GM12878 (cell line): ENCODE data around the gene KCNG3. TPM values are rescaled to one million over a fixed set of nuclear protein-coding genes. Genes with fewer than 3 reads are reported as not detected.

Source experiments
- ATAC-seq: fragments of 200-7000 bp; cut with Tn5 transposase; 3 replicates; pipeline ENCODE4 v1.9.1; 2020; ENCODE audit warnings: mild to moderate bottlenecking, moderate library complexity
- BruUV-seq: library from RNA; stranded (reverse); fragments of 400-500 nt; replicated peaks from 2 replicates; lab custom pipeline; 2021; lab: Mats Ljungman, UMichigan
- CTCF ChIA-PET: fragments of 300-600 bp; sonication (Branson Sonifier 250); formaldehyde crosslinking; extraction: SDS; loops from one replicate; lab custom pipeline; 2021; ENCODE audit warnings: inconsistent platforms; lab: Yijun Ruan, JAX
- POLR2A ChIA-PET: fragments of 350-600 bp; formaldehyde crosslinking; extraction: SDS; loops from one replicate; lab custom pipeline; 2021; ENCODE audit warnings: inconsistent platforms; lab: Charles Lee
- RAD21 ChIA-PET: fragments of 300-600 bp; sonication (Branson Sonifier 250); formaldehyde crosslinking; loops from one replicate; lab custom pipeline; 2023; ENCODE audit warnings: antibody characterized with exemption; ENCODE audit not compliant: unreplicated experiment; lab: Charles Lee
- SMC1A ChIA-PET: fragments of 300-600 bp; sonication (Branson Sonifier 250); formaldehyde crosslinking; loops from one replicate; lab custom pipeline; 2023; ENCODE audit not compliant: unreplicated experiment, uncharacterized antibody; lab: Charles Lee
- DNase-seq: peaks from one replicate; pipeline ENCODE4 v3.0.0-alpha.2; 2011; ENCODE audit warnings: low read depth, low spot score
- FAIRE-seq: peaks from 3 replicates; lab custom pipeline; 2011; peaks lifted over from hg19 to GRCh38; lab: Jason Lieb, UNC
- H2AFZ ChIP-seq: 2 replicates; pipeline ENCODE4 v1.6.0; 2011; ENCODE audit warnings: low read depth, low read length, control low read depth; ENCODE audit not compliant: control insufficient read depth
- H3K27ac ChIP-seq: 2 replicates; pipeline ENCODE4 v1.5.1; 2011; ENCODE audit warnings: control low read depth; ENCODE audit not compliant: control insufficient read depth, insufficient read depth
- H3K27me3 ChIP-seq, 2 experiments: replicated peaks in 1 of 2; 2 replicates each; pipeline versions ENCODE4 v1.6.0 to v1.6.1; 2011; ENCODE audit warnings: low read length in 1 of 2; ENCODE audit not compliant: control insufficient read depth in 2 of 2, insufficient read depth in 2 of 2
- H3K36me3 ChIP-seq, 2 experiments: 2 replicates each; pipeline ENCODE4 v1.5.1; 2011; ENCODE audit warnings: low read length in 1 of 2; ENCODE audit not compliant: control insufficient read depth in 2 of 2, insufficient read depth in 2 of 2
- H3K4me1 ChIP-seq: 2 replicates; pipeline ENCODE4 v1.6.1; 2011; ENCODE audit warnings: mild to moderate bottlenecking, low read length, moderate library complexity, mixed read lengths; ENCODE audit not compliant: control insufficient read depth, insufficient read depth
- H3K4me2 ChIP-seq: 2 replicates; pipeline ENCODE4 v1.6.0; 2011; ENCODE audit warnings: control low read depth; ENCODE audit not compliant: control insufficient read depth, insufficient read depth
- H3K4me3 ChIP-seq: fragments of 200-600 bp; sonication (generic); 2 replicates; pipeline ENCODE4 v1.5.1; 2016
- H3K79me2 ChIP-seq: 2 replicates; pipeline ENCODE4 v1.6.0; 2011; ENCODE audit warnings: low read length; ENCODE audit not compliant: control insufficient read depth, insufficient read depth
- H3K9ac ChIP-seq: 2 replicates; pipeline ENCODE4 v1.8.0; 2011; ENCODE audit warnings: low read length, control low read depth, mixed read lengths; ENCODE audit not compliant: control insufficient read depth, insufficient read depth
- H3K9me3 ChIP-seq: replicated peaks from 3 replicates; pipeline ENCODE4 v1.5.1; 2011; ENCODE audit warnings: mild to moderate bottlenecking, low read length; ENCODE audit not compliant: control insufficient read depth, insufficient read depth
- H4K20me1 ChIP-seq: 2 replicates; pipeline ENCODE4 v1.6.0; 2011; ENCODE audit not compliant: control insufficient read depth, insufficient read depth
- BCL11A ChIP-seq: IDR thresholded peaks from 2 replicates; pipeline ENCODE4 v1.6.1; 2011; ENCODE audit warnings: low read depth, low read length
- CHD1 ChIP-seq: IDR thresholded peaks from 2 replicates; pipeline ENCODE4 v1.6.1; 2012; ENCODE audit warnings: low read depth, low read length, improper control_type of control experiment
- HCFC1 ChIP-seq: fragments of 150-350 bp; IDR thresholded peaks from 2 replicates; pipeline ENCODE4 v1.6.1; 2014; ENCODE audit warnings: low read length
- IKZF2 ChIP-seq, 2 experiments: fragments of 450-650 bp; IDR thresholded peaks; 2 replicates each; pipeline ENCODE4 v1.6.1; 2017; ENCODE audit warnings: mild to moderate bottlenecking in 2 of 2, moderate library complexity in 2 of 2
- JUND ChIP-seq: IDR thresholded peaks from 2 replicates; pipeline ENCODE4 v1.6.1; 2012; ENCODE audit warnings: low read depth, mild to moderate bottlenecking, low read length, improper control_type of control experiment, moderate library complexity
- MEF2B ChIP-seq: fragments of 450-650 bp; IDR thresholded peaks from 2 replicates; pipeline ENCODE4 v1.6.1; 2018; ENCODE audit warnings: mild to moderate bottlenecking, moderate library complexity; ENCODE audit not compliant: partially characterized antibody, poor library complexity, severe bottlenecking
- MTA2 ChIP-seq: fragments of 450-650 bp; IDR thresholded peaks from 2 replicates; pipeline ENCODE4 v1.6.1; 2016; ENCODE audit warnings: low read depth, mild to moderate bottlenecking, moderate library complexity
- NBN ChIP-seq: fragments of 450-650 bp; IDR thresholded peaks from 2 replicates; pipeline ENCODE4 v1.6.1; 2016
- NFXL1 ChIP-seq: fragments of 450-650 bp; IDR thresholded peaks from 2 replicates; pipeline ENCODE4 v1.6.1; 2017; ENCODE audit warnings: antibody characterized with exemption, mild to moderate bottlenecking, borderline replicate concordance
- POLR2AphosphoS5 ChIP-seq: IDR thresholded peaks from 2 replicates; pipeline ENCODE4 v1.6.1; 2011; ENCODE audit warnings: mild to moderate bottlenecking, low read length, inconsistent platforms
- RFX5 ChIP-seq: IDR thresholded peaks from 2 replicates; pipeline ENCODE4 v1.6.1; 2011; ENCODE audit warnings: low read depth, low read length, improper control_type of control experiment
- SIN3A ChIP-seq: IDR thresholded peaks from 2 replicates; pipeline ENCODE4 v1.6.1; 2012; ENCODE audit warnings: low read depth, low read length, improper control_type of control experiment
- SMARCA5 ChIP-seq: fragments of 450-650 bp; IDR thresholded peaks from 2 replicates; pipeline ENCODE4 v1.6.1; 2017; ENCODE audit warnings: mild to moderate bottlenecking
- WRNIP1 ChIP-seq: IDR thresholded peaks from 2 replicates; pipeline ENCODE4 v1.6.1; 2011; ENCODE audit warnings: low read depth, low read length, improper control_type of control experiment, borderline replicate concordance
- WGBS: methylation state at CpG from one replicate; pipeline ENCODE4 v1.1.6; 2016; ENCODE audit warnings: low lambda C conversion rate; ENCODE audit not compliant: insufficient replicate concordance, insufficient coverage; ENCODE audit errors: missing lambda C conversion rate; 5-methylcytosine and 5-hydroxymethylcytosine counted together
- in situ Hi-C: fragments of 300-500 bp; cut with MboI; formaldehyde crosslinking; loops from 9 replicates; pipeline ENCODE4 v1.14.3; 2018; ENCODE audit warnings: mixed read lengths
- intact Hi-C: fragments of 100-400 bp; cut with micrococcal nuclease; formaldehyde crosslinking; loops from one replicate; pipeline ENCODE4 v1.14.2; 2022; ENCODE audit not compliant: unreplicated experiment
- polyA plus RNA-seq, 11 experiments: library from polyadenylated mRNA; depleted of rRNA in 4 of 11; unstranded in 6 of 11; stranded (reverse) in 5 of 11; fragments of >200 nt; fragmentation: Nextera tagmentation in 4 of 11; fragmentation: Illumina TruSeq in 1 of 11; extraction: Ambion mirVana in 4 of 11; extraction: Trizol in 1 of 11; gene quantifications; 1 replicate in 1 of 11; 2 replicates in 10 of 11; pipeline versions ENCODE4 v1.2.1 to v1.2.3, GENCODE V29; 2011 to 2016; ENCODE audit warnings: inconsistent platforms in 2 of 11, missing spikeins in 2 of 11, low read depth in 1 of 11
- total RNA-seq, 4 experiments: library from RNA; depleted of rRNA in 3 of 4; stranded (reverse); fragments of >200 nt in 3 of 4; fragmentation: Illumina TruSeq in 1 of 4; extraction: Trizol in 1 of 4; gene quantifications; 2 replicates each; pipeline versions ENCODE4 v1.2.1 to v1.2.3, GENCODE V29; 2013 to 2021
- TF ChIP-seq, protein P1 (sequence below): fragments of 450-650 bp; formaldehyde crosslinking; IDR thresholded peaks from 2 replicates; pipeline ENCODE4 v1.5.0; 2022; ENCODE audit warnings: mild to moderate bottlenecking, missing genetic modification characterization
- TF ChIP-seq, protein P2 (sequence below): IDR thresholded peaks from 2 replicates; pipeline ENCODE4 v1.6.1; 2011; ENCODE audit warnings: borderline replicate concordance, low read depth, mild to moderate bottlenecking, moderate library complexity, mixed read lengths, low read length; ENCODE audit not compliant: insufficient read depth; ENCODE audit errors: extremely low read length

Gene KCNG3
- total and polyA plus RNA-seq, 10 of the 15 experiments (the other 5 are each of a cell fraction or from before 2014, with no cell fraction given) = 0.01 to 0.06 (median 0.04) TPM; not detected in 4

DNA sequence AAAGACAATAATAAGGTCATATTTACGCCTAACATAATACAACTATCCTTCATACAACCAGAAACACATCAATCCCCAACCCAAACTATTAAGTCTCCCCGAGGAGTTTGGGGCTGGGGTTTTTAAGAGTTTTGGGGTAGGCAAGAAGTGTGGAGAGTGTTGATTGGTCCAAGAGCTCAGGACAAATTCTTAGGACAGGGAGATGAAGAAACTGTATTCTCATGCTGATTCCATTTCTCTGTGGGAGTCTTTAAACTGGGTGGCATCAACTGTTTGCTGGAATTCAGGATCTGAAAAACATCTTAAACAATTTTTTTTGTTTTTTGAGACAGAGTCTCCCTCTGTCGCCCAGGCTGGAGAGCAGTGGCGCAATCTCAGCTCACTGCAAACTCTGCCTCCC, 49.1 kb upstream of the KCNG3 start:
- H3K9me3 ChIP-seq = no peaks in the 10 kb centered on the region; the same call in 2 of the 3 replicates
- H3K4me3 ChIP-seq = no peak overlapping the region
- ChIA-PET POLR2A (interaction anchor here (0.7 kb wide), 1 partner anchor 430 kb away, joined by 6 read pairs; no protein-coding TSS in a partner anchor), SMC1A (interaction anchor here (0.8 kb wide), 1 partner anchor 9 kb away, joined by 4 read pairs; no protein-coding TSS in a partner anchor), CTCF (interaction anchor here (0.6 kb wide), 2 partner anchors 8 to 113 kb away, joined by 3 read pairs; no protein-coding TSS in a partner anchor), RAD21 (no interaction called here)
- H3K9ac ChIP-seq = no peak overlapping the region
- no peak for DNase-seq
- H3K27me3 ChIP-seq = no peaks in the 10 kb centered on the region
- H3K27ac ChIP-seq = no peak overlapping the region
- intact Hi-C loops (no loop called here), in situ Hi-C loops (no loop called here)
- TF ChIP-seq IKZF2 (IDR thresholded peaks at IDR 0.05) = no peak
- no peak for TF ChIP-seq WRNIP1
- no peak for TF ChIP-seq RFX5
- TF ChIP-seq MEF2B = no peak
- TF ChIP-seq BCL11A = no peak
- no peaks in the 10 kb centered on the region for H3K36me3 ChIP-seq
- H2AFZ ChIP-seq = no peak overlapping the region
- 62% methylated on average over 4 of the region's 4 CpGs for WGBS
- FAIRE-seq = no peak
- no peaks in the 10 kb centered on the region for H3K79me2 ChIP-seq
- H3K4me1 ChIP-seq = peaks cover 5% of the 10 kb centered on the region; the same call in 1 of the 2 replicates
- no peaks in the 10 kb centered on the region for H4K20me1 ChIP-seq
- BruUV-seq = no TSS peak
- H3K4me2 ChIP-seq = no peak overlapping the region
- no peak for ATAC-seq

DNA sequence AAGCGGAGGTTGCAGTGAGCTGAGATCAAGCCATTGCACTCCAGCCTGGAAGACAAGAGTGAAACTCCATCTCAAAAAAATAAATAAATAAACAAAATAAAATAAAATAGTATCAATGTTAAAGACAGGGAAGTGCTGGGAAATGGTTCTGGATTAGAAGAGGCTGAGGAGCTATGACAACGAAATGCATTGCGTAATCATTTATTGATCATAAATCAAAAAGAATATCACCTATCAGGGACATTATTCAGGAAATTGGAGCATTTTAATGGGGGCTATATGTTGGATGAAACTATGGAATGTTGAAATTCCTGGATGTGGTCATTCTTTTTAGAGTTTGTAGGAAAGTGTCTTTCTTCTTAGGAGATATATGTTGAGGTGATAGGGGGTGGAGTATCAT, 43.7 kb upstream of the KCNG3 start:
- no TSS peak for BruUV-seq
- ChIA-PET RAD21 (no interaction called here), CTCF (no interaction called here), SMC1A (no interaction called here), POLR2A (no interaction called here)
- no peak overlapping the region for H3K27ac ChIP-seq
- DNase-seq (no peak), FAIRE-seq (no peak), ATAC-seq (no peak)
- TF ChIP-seq, protein P1, sequence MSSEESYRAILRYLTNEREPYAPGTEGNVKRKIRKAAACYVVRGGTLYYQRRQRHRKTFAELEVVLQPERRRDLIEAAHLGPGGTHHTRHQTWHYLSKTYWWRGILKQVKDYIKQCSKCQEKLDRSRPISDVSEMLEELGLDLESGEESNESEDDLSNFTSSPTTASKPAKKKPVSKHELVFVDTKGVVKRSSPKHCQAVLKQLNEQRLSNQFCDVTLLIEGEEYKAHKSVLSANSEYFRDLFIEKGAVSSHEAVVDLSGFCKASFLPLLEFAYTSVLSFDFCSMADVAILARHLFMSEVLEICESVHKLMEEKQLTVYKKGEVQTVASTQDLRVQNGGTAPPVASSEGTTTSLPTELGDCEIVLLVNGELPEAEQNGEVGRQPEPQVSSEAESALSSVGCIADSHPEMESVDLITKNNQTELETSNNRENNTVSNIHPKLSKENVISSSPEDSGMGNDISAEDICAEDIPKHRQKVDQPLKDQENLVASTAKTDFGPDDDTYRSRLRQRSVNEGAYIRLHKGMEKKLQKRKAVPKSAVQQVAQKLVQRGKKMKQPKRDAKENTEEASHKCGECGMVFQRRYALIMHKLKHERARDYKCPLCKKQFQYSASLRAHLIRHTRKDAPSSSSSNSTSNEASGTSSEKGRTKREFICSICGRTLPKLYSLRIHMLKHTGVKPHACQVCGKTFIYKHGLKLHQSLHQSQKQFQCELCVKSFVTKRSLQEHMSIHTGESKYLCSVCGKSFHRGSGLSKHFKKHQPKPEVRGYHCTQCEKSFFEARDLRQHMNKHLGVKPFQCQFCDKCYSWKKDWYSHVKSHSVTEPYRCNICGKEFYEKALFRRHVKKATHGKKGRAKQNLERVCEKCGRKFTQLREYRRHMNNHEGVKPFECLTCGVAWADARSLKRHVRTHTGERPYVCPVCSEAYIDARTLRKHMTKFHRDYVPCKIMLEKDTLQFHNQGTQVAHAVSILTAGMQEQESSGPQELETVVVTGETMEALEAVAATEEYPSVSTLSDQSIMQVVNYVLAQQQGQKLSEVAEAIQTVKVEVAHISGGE (CRISPR knock-in tag) = no peak
- TF ChIP-seq, protein P2, sequence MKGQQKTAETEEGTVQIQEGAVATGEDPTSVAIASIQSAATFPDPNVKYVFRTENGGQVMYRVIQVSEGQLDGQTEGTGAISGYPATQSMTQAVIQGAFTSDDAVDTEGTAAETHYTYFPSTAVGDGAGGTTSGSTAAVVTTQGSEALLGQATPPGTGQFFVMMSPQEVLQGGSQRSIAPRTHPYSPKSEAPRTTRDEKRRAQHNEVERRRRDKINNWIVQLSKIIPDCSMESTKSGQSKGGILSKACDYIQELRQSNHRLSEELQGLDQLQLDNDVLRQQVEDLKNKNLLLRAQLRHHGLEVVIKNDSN = no peak
- TF ChIP-seq JUND (no peak), NFXL1 (no peak), CHD1 (no peak), NBN (no peak), SMARCA5 (no peak), HCFC1 (no peak), SIN3A (no peak), POLR2AphosphoS5 (no peak), MTA2 (no peak)
- WGBS = 77% methylated on average over 3 of the region's 3 CpGs
- no peaks in the 10 kb centered on the region for H3K36me3 ChIP-seq
- H3K4me1 ChIP-seq = no peaks in the 10 kb centered on the region
- intact Hi-C loops = no loop called here
- no peak overlapping the region for H3K4me2 ChIP-seq
- no peaks in the 10 kb centered on the region for H3K9me3 ChIP-seq
- no peak overlapping the region for H2AFZ ChIP-seq
- H3K9ac ChIP-seq = no peak overlapping the region
- H3K27me3 ChIP-seq = no peaks in the 10 kb centered on the region
- H3K4me3 ChIP-seq = no peak overlapping the region
- H4K20me1 ChIP-seq = no peaks in the 10 kb centered on the region
- no peaks in the 10 kb centered on the region for H3K79me2 ChIP-seq
- in situ Hi-C loops = no loop called here
